ENCODE measurements around the gene LEUTX.

LEUTX gene

GRCh38 chr19:39819786-39820185, 41.1 kb downstream of the LEUTX start:
- DNase-seq (ENCODE audit: extremely low read depth, insufficient read length) = no peak
- Histone ChIP-seq H3K4me3 (replicated peaks; ENCODE audit: low read depth, low read length) (no peak overlapping the region), H3K27me3 (replicated peaks; ENCODE audit: control insufficient read depth, insufficient read depth, low read length) (no peaks in the 10 kb centered on the region), H3K36me3 (ENCODE audit: control insufficient read depth, insufficient read depth, low read length) (no peaks in the 10 kb centered on the region)
- no peak for TF ChIP-seq CTCF (IDR thresholded peaks at IDR 0.05; ENCODE audit: insufficient read depth, low read length, poor library complexity, severe bottlenecking)

GRCh38 chr19:39820696-39821095, 42.0 kb downstream of the LEUTX start:
- TF ChIP-seq CTCF (IDR thresholded peaks at IDR 0.05; ENCODE audit: insufficient read depth, low read length, poor library complexity, severe bottlenecking) = no peak
- DNase-seq (ENCODE audit: extremely low read depth, insufficient read length) = no peak
- H3K36me3 ChIP-seq (ENCODE audit: control insufficient read depth, insufficient read depth, low read length) = peaks cover 1% of the 10 kb centered on the region
- no peak overlapping the region for H3K4me3 ChIP-seq (replicated peaks; ENCODE audit: low read depth, low read length)
- no peaks in the 10 kb centered on the region for H3K27me3 ChIP-seq (replicated peaks; ENCODE audit: control insufficient read depth, insufficient read depth, low read length)

- Histone ChIP-seq H3K27me3 (replicated peaks; ENCODE audit: control insufficient read depth, insufficient read depth, low read length) (no peaks in the 10 kb centered on the region), H3K36me3 (ENCODE audit: control insufficient read depth, insufficient read depth, low read length) (peaks cover 8% of the 10 kb centered on the region), H3K4me3 (replicated peaks; ENCODE audit: low read depth, low read length) (peak overlapping the region; percentile 79)
- TF ChIP-seq CTCF (IDR thresholded peaks at IDR 0.05; ENCODE audit: insufficient read depth, low read length, poor library complexity, severe bottlenecking) = no peak
- no peak for DNase-seq (ENCODE audit: extremely low read depth, insufficient read length)
Observed at GRCh38 chr19:39823686-39824085, 45.0 kb downstream of the LEUTX start.

- DNase-seq (ENCODE audit: extremely low read depth, insufficient read length) = peak; percentile 69
- H3K27me3 ChIP-seq (replicated peaks; ENCODE audit: control insufficient read depth, insufficient read depth, low read length) = no peaks in the 10 kb centered on the region
- no peak for TF ChIP-seq CTCF (IDR thresholded peaks at IDR 0.05; ENCODE audit: insufficient read depth, low read length, poor library complexity, severe bottlenecking)
- H3K36me3 ChIP-seq (ENCODE audit: control insufficient read depth, insufficient read depth, low read length) = peaks cover 8% of the 10 kb centered on the region
- H3K4me3 ChIP-seq (replicated peaks; ENCODE audit: low read depth, low read length) = peak overlapping the region; percentile 79
Observed at GRCh38 chr19:39824143-39825092, 45.8 kb downstream of the LEUTX start.

GRCh38 chr19:39825093-39825463, 46.4 kb downstream of the LEUTX start:
- Histone ChIP-seq H3K27me3 (replicated peaks; ENCODE audit: control insufficient read depth, insufficient read depth, low read length) (no peaks in the 10 kb centered on the region), H3K36me3 (ENCODE audit: control insufficient read depth, insufficient read depth, low read length) (peaks cover 8% of the 10 kb centered on the region), H3K4me3 (replicated peaks; ENCODE audit: low read depth, low read length) (no peak overlapping the region)
- no peak for DNase-seq (ENCODE audit: extremely low read depth, insufficient read length)
- TF ChIP-seq CTCF (IDR thresholded peaks at IDR 0.05; ENCODE audit: insufficient read depth, low read length, poor library complexity, severe bottlenecking) = no peak
